H9 (cell line): Measurements from ENCODE around the gene SH2D3C. TPM values are rescaled to one million over a fixed set of nuclear protein-coding genes. Genes with fewer than 3 reads are reported as not detected.

Experiments used
- DNase-seq: peaks from one replicate; pipeline ENCODE4 v3.0.0-alpha.2; 2017
- H2AFZ ChIP-seq: one replicate; pipeline ENCODE4 v1.6.1; 2013; ENCODE audit warnings: mild to moderate bottlenecking, low read length, control low read depth, moderate library complexity
- H2AK5ac ChIP-seq: 2 replicates; pipeline ENCODE4 v1.6.1; 2013; ENCODE audit warnings: low read length, control low read depth, mixed read lengths; ENCODE audit not compliant: insufficient read length
- H2BK120ac ChIP-seq: one replicate; pipeline ENCODE4 v1.6.1; 2013; ENCODE audit warnings: low read depth, mild to moderate bottlenecking, low read length, control low read depth, inconsistent platforms; ENCODE audit not compliant: poor library complexity, severe bottlenecking
- H2BK12ac ChIP-seq: 2 replicates; pipeline ENCODE4 v1.6.1; 2013; ENCODE audit warnings: low read length, control low read depth, mixed read lengths, low read depth; ENCODE audit not compliant: insufficient read length
- H2BK15ac ChIP-seq: 2 replicates; pipeline ENCODE4 v1.6.1; 2013; ENCODE audit warnings: low read depth, low read length, control low read depth
- H2BK20ac ChIP-seq: one replicate; pipeline ENCODE4 v1.6.1; 2013; ENCODE audit warnings: low read depth, mild to moderate bottlenecking, low read length, control low read depth, inconsistent platforms; ENCODE audit not compliant: poor library complexity, severe bottlenecking
- H2BK5ac ChIP-seq: 2 replicates; pipeline ENCODE4 v1.6.1; 2013; ENCODE audit warnings: low read length, control low read depth, mixed read lengths; ENCODE audit not compliant: insufficient read length
- H3K14ac ChIP-seq: 2 replicates; pipeline ENCODE4 v1.6.1; 2013; ENCODE audit warnings: low read length, control low read depth; ENCODE audit not compliant: insufficient read depth
- H3K18ac ChIP-seq: 2 replicates; pipeline ENCODE4 v1.6.1; 2013; ENCODE audit warnings: low read depth, mild to moderate bottlenecking, mixed read lengths, low read length, control low read depth; ENCODE audit not compliant: insufficient read length
- H3K23ac ChIP-seq: 2 replicates; pipeline ENCODE4 v1.6.1; 2013; ENCODE audit warnings: low read length, control low read depth, mixed read lengths, low read depth; ENCODE audit not compliant: insufficient read length
- H3K23me2 ChIP-seq: 2 replicates; pipeline ENCODE4 v1.6.1; 2013; ENCODE audit warnings: low read depth, mild to moderate bottlenecking, mixed read lengths, low read length, control low read depth; ENCODE audit not compliant: insufficient read length, poor library complexity, severe bottlenecking
- H3K27ac ChIP-seq: 2 replicates; pipeline ENCODE4 v1.5.1; 2013; ENCODE audit warnings: low read length, control low read depth, mixed read lengths, low read depth; ENCODE audit not compliant: insufficient read length
- H3K27me3 ChIP-seq: 2 replicates; pipeline ENCODE4 v1.6.1; 2013; ENCODE audit warnings: low read length, control low read depth, inconsistent platforms; ENCODE audit not compliant: insufficient read depth
- H3K4ac ChIP-seq: 2 replicates; pipeline ENCODE4 v1.6.1; 2013; ENCODE audit warnings: low read depth, mild to moderate bottlenecking, control low read depth, inconsistent platforms, low read length, moderate library complexity
- H3K4me1 ChIP-seq: 2 replicates; pipeline ENCODE4 v1.6.1; 2013; ENCODE audit warnings: low read length, control low read depth, inconsistent platforms; ENCODE audit not compliant: insufficient read depth
- H3K4me2 ChIP-seq: 2 replicates; pipeline ENCODE4 v1.6.1; 2013; ENCODE audit warnings: low read length, control low read depth, mixed read lengths; ENCODE audit not compliant: insufficient read length, insufficient read depth
- H3K56ac ChIP-seq: 2 replicates; pipeline ENCODE4 v1.6.1; 2013; ENCODE audit warnings: low read depth, mild to moderate bottlenecking, mixed read lengths, low read length, control low read depth; ENCODE audit not compliant: insufficient read length
- H3K79me1 ChIP-seq: 2 replicates; pipeline ENCODE4 v1.6.1; 2013; ENCODE audit warnings: low read depth, mild to moderate bottlenecking, moderate library complexity, low read length, control low read depth, inconsistent platforms; ENCODE audit not compliant: insufficient read depth, poor library complexity, severe bottlenecking
- H3K79me2 ChIP-seq: 2 replicates; pipeline ENCODE4 v1.6.1; 2013; ENCODE audit warnings: low read length, control low read depth, inconsistent platforms; ENCODE audit not compliant: insufficient read depth
- H3K9ac ChIP-seq: 2 replicates; pipeline ENCODE4 v1.6.1; 2013; ENCODE audit warnings: low read length, control low read depth, mixed read lengths; ENCODE audit not compliant: insufficient read length; ENCODE audit errors: extremely low read depth
- H3K9me3 ChIP-seq: one replicate; pipeline ENCODE4 v1.6.1; 2013; ENCODE audit warnings: low read depth, low read length, inconsistent platforms; ENCODE audit not compliant: control insufficient read depth
- H3T11ph ChIP-seq: one replicate; pipeline ENCODE4 v1.6.1; 2013; ENCODE audit warnings: mild to moderate bottlenecking, low read length, control low read depth, inconsistent platforms
- H4K20me1 ChIP-seq: one replicate; pipeline ENCODE4 v1.6.1; 2013; ENCODE audit not compliant: control insufficient read depth, insufficient read length, insufficient read depth
- H4K5ac ChIP-seq: 2 replicates; pipeline ENCODE4 v1.6.1; 2013; ENCODE audit warnings: low read depth, mild to moderate bottlenecking, mixed read lengths, low read length, control low read depth; ENCODE audit not compliant: insufficient read length
- H4K8ac ChIP-seq: replicated peaks from 2 replicates; pipeline ENCODE4 v1.6.1; 2013; ENCODE audit warnings: low read length, control low read depth, mixed read lengths, low read depth; ENCODE audit not compliant: insufficient read length
- H4K91ac ChIP-seq: 2 replicates; pipeline ENCODE4 v1.6.1; 2013; ENCODE audit warnings: low read depth, mild to moderate bottlenecking, moderate library complexity, mixed read lengths, low read length, control low read depth; ENCODE audit not compliant: insufficient read length
- H3K27ac Mint-ChIP-seq, 3 experiments: 2 replicates in 2 of 3; 3 replicates in 1 of 3; pipeline ENCODE4 v1.8.0; 2020 to 2021; ENCODE audit warnings: mixed read lengths in 3 of 3, mild to moderate bottlenecking in 1 of 3, moderate library complexity in 1 of 3
- H3K27me3 Mint-ChIP-seq: 2 replicates; pipeline ENCODE4 v1.8.0; 2021; ENCODE audit warnings: low read depth, mild to moderate bottlenecking, moderate library complexity, mixed read lengths
- H3K36me3 Mint-ChIP-seq, 3 experiments: 2 replicates in 2 of 3; 3 replicates in 1 of 3; pipeline ENCODE4 v1.8.0; 2020 to 2021; ENCODE audit warnings: low read depth in 3 of 3, mixed read lengths in 3 of 3; ENCODE audit not compliant: insufficient read depth in 1 of 3
- H3K4me1 Mint-ChIP-seq, 2 experiments: 2 replicates each; pipeline ENCODE4 v1.8.0; 2020; ENCODE audit warnings: mixed read lengths in 2 of 2
- H3K4me3 Mint-ChIP-seq, 2 experiments: 2 replicates in 1 of 2; 3 replicates in 1 of 2; pipeline ENCODE4 v1.8.0; 2020 to 2021; ENCODE audit warnings: mild to moderate bottlenecking in 2 of 2, mixed read lengths in 2 of 2, moderate library complexity in 1 of 2
- H3K9me3 Mint-ChIP-seq, 2 experiments: 2 replicates in 1 of 2; 3 replicates in 1 of 2; pipeline ENCODE4 v1.8.0; 2020; ENCODE audit warnings: mild to moderate bottlenecking in 2 of 2, mixed read lengths in 2 of 2, moderate library complexity in 1 of 2
- WGBS: extraction: QIAGEN DNeasy Blood & Tissue Kit; methylation state at CpG from one replicate; pipeline ENCODE4 v1.1.7; 2013; ENCODE audit warnings: missing lambda C conversion rate, low lambda C conversion rate, mixed read lengths; ENCODE audit not compliant: insufficient read length; ENCODE audit errors: extremely low coverage; 5-methylcytosine and 5-hydroxymethylcytosine counted together
- total RNA-seq: library from RNA; stranded (reverse); gene quantifications from 2 replicates; pipeline ENCODE4 v1.2.1, GENCODE V29; 2021
- TF ChIP-seq, protein P1 (sequence below): fragments of 200-600 bp; sonication (generic); conservative IDR thresholded peaks from 3 replicates; pipeline ENCODE4 v1.8.0; 2021; ENCODE audit warnings: antibody characterized with exemption, mild to moderate bottlenecking

Gene SH2D3C
- total RNA-seq, 1 experiment from 2014 or later: 1.7 TPM

DNA sequence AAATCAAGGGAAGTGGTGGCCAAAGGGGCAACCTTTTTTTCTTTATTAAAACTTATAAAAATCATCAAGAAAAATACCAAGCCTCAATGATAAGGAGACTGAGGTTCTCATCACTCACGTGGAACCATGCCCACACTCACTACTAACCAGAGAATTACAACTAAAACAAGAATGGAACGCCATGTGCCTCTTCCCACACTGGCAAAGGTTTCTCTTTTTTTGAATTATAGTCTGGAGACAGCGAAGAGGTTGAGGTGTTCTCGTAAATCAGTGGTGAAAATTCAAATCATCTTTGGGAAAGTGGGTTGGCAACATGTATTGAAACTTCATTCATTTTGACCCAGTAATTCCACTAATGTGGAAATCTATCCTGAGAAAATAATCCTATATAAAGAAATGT, 43.6 kb upstream of the SH2D3C start:
- Mint-ChIP-seq H3K36me3 (peaks cover 0 to 12% (median 6%) of the 10 kb centered on the region in 3 experiments; a peak in 4 of 7 replicates), H3K4me3 (no peak overlapping the region), H3K27ac (no peak overlapping the region), H3K9me3 (no peaks in the 10 kb centered on the region), H3K4me1 (peaks cover 12 to 23% of the 10 kb centered on the region in 2 experiments), H3K27me3 (peaks cover 15% of the 10 kb centered on the region)
- H4K20me1 ChIP-seq: no peaks in the 10 kb centered on the region
- H3K23me2 ChIP-seq: peaks cover 4% of the 10 kb centered on the region
- H3T11ph ChIP-seq: no peak overlapping the region
- no peak overlapping the region for H4K5ac ChIP-seq
- H2BK20ac ChIP-seq: no peak overlapping the region
- no peak overlapping the region for H2AK5ac ChIP-seq
- H2BK15ac ChIP-seq: no peak overlapping the region
- H2BK12ac ChIP-seq: no peak overlapping the region
- 0 out of 2 replicates have a peak, but pooled peaks cover 2% of the 10 kb centered on the region for H3K27me3 ChIP-seq
- H4K8ac ChIP-seq: no peak overlapping the region
- H2BK5ac ChIP-seq: no peak overlapping the region
- H4K91ac ChIP-seq: no peak overlapping the region
- no peaks in the 10 kb centered on the region for H3K79me2 ChIP-seq
- no peak overlapping the region for H3K27ac ChIP-seq
- H3K4me1 ChIP-seq: no peaks in the 10 kb centered on the region
- WGBS: no CpG with 5 or more reads among the region's 4 CpGs
- no peak overlapping the region for H3K4me2 ChIP-seq
- H3K23ac ChIP-seq: no peak overlapping the region
- TF ChIP-seq, protein P1, sequence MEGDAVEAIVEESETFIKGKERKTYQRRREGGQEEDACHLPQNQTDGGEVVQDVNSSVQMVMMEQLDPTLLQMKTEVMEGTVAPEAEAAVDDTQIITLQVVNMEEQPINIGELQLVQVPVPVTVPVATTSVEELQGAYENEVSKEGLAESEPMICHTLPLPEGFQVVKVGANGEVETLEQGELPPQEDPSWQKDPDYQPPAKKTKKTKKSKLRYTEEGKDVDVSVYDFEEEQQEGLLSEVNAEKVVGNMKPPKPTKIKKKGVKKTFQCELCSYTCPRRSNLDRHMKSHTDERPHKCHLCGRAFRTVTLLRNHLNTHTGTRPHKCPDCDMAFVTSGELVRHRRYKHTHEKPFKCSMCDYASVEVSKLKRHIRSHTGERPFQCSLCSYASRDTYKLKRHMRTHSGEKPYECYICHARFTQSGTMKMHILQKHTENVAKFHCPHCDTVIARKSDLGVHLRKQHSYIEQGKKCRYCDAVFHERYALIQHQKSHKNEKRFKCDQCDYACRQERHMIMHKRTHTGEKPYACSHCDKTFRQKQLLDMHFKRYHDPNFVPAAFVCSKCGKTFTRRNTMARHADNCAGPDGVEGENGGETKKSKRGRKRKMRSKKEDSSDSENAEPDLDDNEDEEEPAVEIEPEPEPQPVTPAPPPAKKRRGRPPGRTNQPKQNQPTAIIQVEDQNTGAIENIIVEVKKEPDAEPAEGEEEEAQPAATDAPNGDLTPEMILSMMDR: no peak
- DNase-seq: no peak
- H3K18ac ChIP-seq: no peak overlapping the region
- no peak overlapping the region for H3K4ac ChIP-seq
- no peaks in the 10 kb centered on the region for H3K79me1 ChIP-seq
- H3K56ac ChIP-seq: no peak overlapping the region
- no peak overlapping the region for H3K14ac ChIP-seq
- no peaks in the 10 kb centered on the region for H3K9me3 ChIP-seq
- H3K9ac ChIP-seq: no peak overlapping the region
- no peak overlapping the region for H2BK120ac ChIP-seq
- H2AFZ ChIP-seq: no peak overlapping the region
